ENCODE data around the gene B4GALNT1.
A peak's percentile ranks its signal among the peaks of the same experiment; 100 is the strongest.

Gene B4GALNT1

DNA sequence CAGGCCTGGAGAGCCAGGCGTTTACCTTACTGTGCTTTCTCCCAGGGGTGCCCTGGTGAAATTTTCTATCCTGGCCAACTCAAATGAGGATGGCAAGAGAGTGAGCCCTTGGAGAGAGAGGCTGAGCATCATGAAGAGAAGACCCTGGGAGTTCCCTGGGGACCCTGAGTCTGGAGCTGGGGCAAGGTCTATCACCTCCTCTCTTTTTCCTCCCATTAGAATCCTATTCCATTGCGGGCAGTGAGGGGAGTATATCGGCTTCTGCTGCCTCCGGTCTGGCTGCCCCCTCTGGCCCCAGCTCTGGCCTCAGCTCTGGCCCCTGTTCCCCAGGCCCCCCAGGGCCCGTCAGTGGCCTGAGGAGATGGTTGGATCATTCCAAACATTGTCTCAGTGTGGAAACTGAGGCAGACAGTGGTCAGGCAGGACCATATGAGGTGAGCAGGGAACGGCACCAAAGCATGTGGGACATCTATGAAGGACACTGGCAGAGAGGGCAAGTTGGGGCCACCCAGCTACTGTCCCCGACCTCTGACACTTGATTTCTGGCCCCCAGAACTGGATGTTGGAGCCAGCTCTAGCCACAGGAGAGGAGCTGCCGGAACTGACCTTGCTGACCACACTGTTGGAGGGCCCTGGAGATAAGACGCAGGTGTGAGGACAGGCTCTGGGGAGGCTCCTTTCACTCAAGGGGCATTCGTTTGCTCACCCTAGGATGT lies 20.1 kb downstream of the B4GALNT1 start:
- Mint-ChIP-seq H3K4me1 (peaks cover 11% of the 10 kb centered on the region), H3K27me3 (peaks cover 96% of the 10 kb centered on the region), H3K4me3 (no peak overlapping the region), H3K36me3 (peaks cover 2% of the 10 kb centered on the region), H3K9me3 (no peaks in the 10 kb centered on the region), H3K27ac (no peak overlapping the region)
- no peak for DNase-seq
- CTCF ChIA-PET, result interaction anchor here (2.0 to 3.9 kb wide), 3 partner anchors 14 to 28 kb away, joined by 6 to 21 read pairs (median 7); no protein-coding TSS in a partner anchor

DNA sequence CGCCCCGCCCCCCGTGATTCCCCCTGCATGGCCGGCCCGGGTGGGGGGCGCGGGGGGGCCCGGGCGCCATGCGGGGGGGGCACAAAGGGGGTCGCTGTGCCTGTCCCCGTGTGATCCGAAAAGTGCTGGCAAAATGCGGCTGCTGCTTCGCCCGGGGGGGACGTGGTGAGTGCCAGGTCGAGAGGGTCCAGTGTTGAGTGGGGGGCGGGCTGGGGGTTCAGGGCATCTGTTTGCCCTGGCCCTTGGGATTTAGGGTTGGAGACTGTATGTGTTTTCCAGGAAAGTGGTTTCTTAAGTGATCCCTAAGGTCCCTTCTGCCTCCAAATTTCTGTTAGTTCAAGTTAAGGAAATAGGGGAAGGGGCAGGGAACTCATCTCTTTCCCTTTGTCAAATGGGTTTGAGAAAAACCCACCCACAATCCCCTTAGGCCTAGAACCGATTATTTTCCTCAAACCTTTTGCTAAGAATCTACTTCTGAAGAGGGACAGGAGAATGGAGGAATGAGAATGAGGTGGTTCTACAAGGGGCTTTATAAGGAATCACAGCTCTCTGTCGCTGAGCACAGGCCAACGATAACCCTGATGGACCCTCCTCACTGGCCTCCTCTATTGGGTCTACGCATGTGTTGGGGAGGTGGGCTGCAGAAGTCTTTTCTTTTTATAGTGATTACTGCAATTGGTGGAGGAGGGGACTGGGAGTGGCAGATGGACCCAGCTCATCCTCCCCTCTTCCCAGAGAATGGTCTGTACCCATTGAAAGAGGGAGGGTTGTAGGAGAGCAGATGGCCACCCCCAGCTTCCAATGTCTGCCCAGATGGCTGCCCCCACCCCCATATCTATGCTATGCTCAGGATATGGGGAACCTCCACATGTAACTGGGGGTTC lies 20.9 kb downstream of the B4GALNT1 start:
- peak overlapping the region; percentile 56 for H3K4me3 Mint-ChIP-seq
- H3K36me3 Mint-ChIP-seq, result peaks cover 2% of the 10 kb centered on the region
- H3K4me1 Mint-ChIP-seq, result peaks cover 11% of the 10 kb centered on the region
- no peaks in the 10 kb centered on the region for H3K9me3 Mint-ChIP-seq
- H3K27me3 Mint-ChIP-seq, result peaks cover 88% of the 10 kb centered on the region
- CTCF ChIA-PET, result interaction anchor here (1.7 kb wide), 1 partner anchor 9 kb away, joined by 5 read pairs; no protein-coding TSS in a partner anchor
- peak; percentile 12 for DNase-seq
- H3K27ac Mint-ChIP-seq, result no peak overlapping the region

DNA sequence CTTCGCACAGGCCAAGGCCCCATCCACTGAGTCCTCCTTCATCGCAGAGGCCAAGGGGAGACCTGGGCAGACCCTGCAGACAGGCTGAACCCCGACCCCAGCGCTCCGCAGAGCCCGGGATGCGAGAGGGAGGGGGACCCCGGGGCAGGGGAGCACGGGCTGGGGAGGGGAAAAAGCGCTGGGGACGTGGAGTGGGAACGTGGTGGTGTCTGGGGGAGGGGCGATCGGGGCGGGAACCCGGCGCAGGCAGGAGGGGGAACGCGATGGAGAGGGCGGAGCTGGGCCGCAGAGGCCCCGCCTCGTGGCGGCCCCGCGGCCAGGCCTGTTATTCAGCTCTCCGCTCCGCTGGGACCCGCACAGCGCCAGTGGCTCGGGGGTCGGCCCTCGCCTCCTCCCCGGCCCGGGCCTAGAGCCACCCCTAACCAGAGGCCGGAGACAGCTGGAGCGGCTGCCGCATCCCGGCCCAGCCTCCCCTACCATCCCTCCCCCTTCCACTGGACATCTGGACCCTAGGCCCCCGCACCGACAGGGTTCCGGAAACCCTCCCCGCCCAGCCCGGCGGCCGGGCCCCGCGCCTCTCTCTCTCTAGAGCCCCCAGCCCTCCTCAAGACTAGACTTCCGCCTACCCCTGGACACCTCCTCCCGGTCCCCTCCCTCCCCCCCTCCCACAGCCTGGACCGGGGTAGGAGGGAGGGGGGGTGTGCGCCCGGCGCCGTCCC lies 21.7 kb downstream of the B4GALNT1 start, which contains the start of gene ARHGEF25:
Gene ARHGEF25, plus strand, starts transcription at position 328 of the 719 bp plus-strand sequence. CDS start 460 bp downstream, outside the sequence.
- Mint-ChIP-seq H3K4me3 (peak within 1 kb of the TSS; percentile 60), H3K36me3 (peaks cover 2% of the 10 kb centered on the region)
- CTCF ChIA-PET, result interaction anchor here (1.7 to 2.2 kb wide), 2 partner anchors 10 to 16 kb away, joined by 5 to 7 read pairs; no protein-coding TSS in a partner anchor

DNA sequence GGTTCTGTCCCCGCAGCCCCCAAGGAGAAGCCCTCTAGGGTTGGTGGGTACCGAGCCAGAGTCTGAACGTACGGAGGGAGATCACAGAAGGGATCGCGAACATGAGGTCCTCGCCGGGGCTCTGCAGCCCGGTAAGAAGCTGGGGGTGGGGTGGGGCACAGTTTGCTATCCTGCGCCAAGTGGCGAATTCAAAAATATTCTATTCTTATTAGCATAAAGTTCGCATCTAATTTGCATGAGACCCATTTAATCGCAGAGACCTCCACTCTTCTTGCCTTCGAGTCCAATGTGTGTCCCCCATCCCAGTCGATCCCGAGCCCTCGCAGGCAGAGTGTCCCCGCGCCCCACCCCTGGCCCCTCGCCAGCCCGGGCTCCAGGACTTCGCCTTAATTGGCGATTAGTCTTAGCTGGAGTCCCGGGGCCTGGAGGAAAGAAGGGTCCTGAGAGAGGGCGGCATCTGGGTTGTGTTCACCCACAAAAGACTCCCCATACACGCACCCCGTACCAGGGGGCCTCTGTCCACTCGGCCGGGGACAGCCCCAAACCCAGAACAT lies 22.4 kb downstream of the B4GALNT1 start:
- peaks cover 80% of the 10 kb centered on the region for H3K27me3 Mint-ChIP-seq
- H3K4me3 Mint-ChIP-seq, result peak overlapping the region; percentile 60
- H3K4me1 Mint-ChIP-seq, result peaks cover 14% of the 10 kb centered on the region
- DNase-seq, result no peak
- no peaks in the 10 kb centered on the region for H3K9me3 Mint-ChIP-seq
- peaks cover 2% of the 10 kb centered on the region for H3K36me3 Mint-ChIP-seq
- CTCF ChIA-PET, result interaction anchor here (1.7 to 2.2 kb wide), 2 partner anchors 10 to 17 kb away, joined by 5 to 7 read pairs; no protein-coding TSS in a partner anchor
- H3K27ac Mint-ChIP-seq, result no peak overlapping the region

More for the DNA sequence above, 21.7 kb downstream of the B4GALNT1 start, which contains the start of gene ARHGEF25:
- Mint-ChIP-seq H3K27me3 (peaks cover 80% of the 10 kb centered on the region), H3K4me1 (peaks cover 11% of the 10 kb centered on the region), H3K27ac (no peak within 1 kb of the TSS), H3K9me3 (no peaks in the 10 kb centered on the region)
- DNase-seq, result peak; percentile 66

DNA sequence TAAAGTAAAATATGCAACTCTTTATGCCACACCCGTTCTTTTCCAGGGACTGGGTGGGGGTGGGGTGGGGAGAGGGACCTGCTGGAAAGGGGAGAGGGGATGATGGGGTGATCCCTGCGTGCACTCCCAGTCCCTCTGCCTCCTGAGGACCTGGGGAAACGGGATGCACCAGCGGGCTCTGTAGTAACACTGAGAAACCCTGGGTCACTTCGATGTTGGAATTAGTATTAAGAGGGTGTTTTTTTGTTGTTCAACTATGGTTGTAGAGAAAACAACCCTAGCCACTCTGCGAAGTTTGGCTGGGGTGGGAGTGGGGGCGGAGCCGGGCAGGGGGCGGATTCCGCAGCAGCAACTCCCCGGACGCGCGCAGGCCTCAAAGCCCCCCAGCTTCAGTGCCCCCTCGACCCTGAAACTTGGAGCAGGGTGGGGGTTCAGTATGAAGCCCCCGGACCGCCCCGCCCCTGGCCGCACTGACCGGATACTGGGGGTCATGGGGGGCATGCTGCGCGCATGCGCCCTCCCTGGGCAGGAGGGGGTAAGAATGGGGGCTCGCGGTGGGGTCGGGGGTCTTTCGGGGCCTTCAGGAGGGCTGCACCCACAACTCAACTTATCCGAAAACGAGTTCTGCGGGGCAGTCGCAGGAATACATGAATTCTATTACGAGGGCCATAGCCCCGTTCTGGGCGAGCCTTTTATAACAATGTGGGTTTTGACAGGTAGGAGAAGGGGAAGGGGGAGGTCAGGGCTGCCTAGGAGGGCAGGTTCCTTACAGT lies 23.0 kb downstream of the B4GALNT1 start:
- Mint-ChIP-seq H3K27ac (no peak overlapping the region), H3K36me3 (peaks cover 2% of the 10 kb centered on the region), H3K9me3 (no peaks in the 10 kb centered on the region), H3K27me3 (peaks cover 80% of the 10 kb centered on the region), H3K4me3 (peak overlapping the region; percentile 60), H3K4me1 (peaks cover 19% of the 10 kb centered on the region)
- DNase-seq, result no peak
- CTCF ChIA-PET, result interaction anchor here (1.7 to 2.2 kb wide), 2 partner anchors 11 to 18 kb away, joined by 5 to 7 read pairs; no protein-coding TSS in a partner anchor

DNA sequence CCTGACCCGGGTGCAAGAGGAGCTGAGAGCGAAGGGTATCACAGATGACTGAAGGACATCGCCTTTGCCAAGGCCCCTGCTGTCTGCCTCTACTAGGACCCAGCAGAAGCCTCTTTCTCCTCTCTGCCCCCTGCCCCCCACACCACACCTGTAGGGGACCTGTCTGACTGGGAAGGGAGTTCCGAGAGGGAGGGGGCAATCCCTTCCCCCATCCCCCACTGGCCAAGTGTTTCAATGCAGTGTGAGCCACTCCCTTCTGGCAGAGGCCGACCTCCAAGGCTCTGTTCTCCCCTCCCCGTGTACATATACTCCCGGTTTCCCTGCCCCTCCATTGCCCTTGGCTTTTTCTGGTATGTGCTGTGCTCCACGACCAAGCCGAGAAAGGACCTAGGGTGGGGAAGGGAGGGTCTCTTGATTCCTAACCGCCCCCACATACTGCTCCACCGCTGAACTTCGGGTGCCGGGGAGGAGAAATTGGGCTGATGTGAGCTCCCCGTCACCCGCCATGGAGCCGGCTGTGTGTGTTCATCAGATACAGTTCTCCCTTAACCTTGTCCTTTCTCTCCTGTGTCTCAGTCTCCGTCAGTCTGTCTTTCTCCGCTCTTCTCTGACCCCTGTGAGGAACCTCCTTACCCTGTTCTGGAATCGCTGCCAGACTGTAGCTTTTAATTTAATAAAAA lies 23.8 kb downstream of the B4GALNT1 start:
- Mint-ChIP-seq H3K27ac (no peak overlapping the region), H3K4me3 (no peak overlapping the region), H3K4me1 (peaks cover 24% of the 10 kb centered on the region), H3K36me3 (peaks cover 2% of the 10 kb centered on the region), H3K27me3 (peaks cover 73% of the 10 kb centered on the region), H3K9me3 (no peaks in the 10 kb centered on the region)
- CTCF ChIA-PET, result interaction anchor here (1.1 to 2.6 kb wide), 4 partner anchors 11 to 39 kb away, joined by 3 to 9 read pairs (median 6); no protein-coding TSS in a partner anchor
- DNase-seq, result no peak

DNA sequence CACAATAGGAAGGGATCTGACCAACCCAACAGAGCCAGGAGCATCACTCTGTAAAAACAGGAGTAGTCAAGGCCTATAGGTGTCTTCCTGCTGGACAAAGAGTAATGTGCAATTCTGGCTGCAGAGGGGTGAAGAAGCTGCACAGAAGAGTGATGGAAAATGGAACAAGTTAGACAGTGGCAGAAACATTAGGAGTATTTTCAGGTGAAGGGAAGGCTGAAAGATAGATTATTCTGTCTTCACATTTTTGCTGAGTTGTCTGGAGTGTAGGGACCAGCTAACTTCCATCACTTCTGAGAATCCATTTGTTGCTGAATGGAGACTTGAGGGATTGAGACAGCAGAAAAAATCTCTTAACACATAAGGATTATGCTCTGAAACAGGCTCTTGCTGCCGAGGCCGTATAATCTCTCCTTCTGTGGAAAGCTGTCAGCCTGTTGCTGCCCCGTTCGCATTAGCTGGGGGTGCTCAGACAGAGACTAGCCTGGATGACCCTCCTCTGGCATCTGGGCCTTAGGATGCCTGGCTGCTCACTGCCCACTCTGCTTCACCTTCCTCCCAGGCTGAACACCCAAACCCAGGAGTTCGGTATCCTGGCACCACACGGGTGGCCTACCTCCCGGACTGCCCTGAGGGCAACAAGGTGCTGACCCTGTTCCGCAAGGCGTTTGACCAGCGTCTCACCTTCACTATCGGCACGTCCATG lies 24.9 kb downstream of the B4GALNT1 start:
- Mint-ChIP-seq H3K27me3 (peaks cover 62% of the 10 kb centered on the region), H3K4me3 (no peak overlapping the region), H3K4me1 (peaks cover 33% of the 10 kb centered on the region), H3K27ac (no peak overlapping the region), H3K36me3 (peaks cover 2% of the 10 kb centered on the region), H3K9me3 (no peaks in the 10 kb centered on the region)
- DNase-seq, result no peak
- CTCF ChIA-PET, result interaction anchor here (1.1 to 2.6 kb wide), 4 partner anchors 12 to 38 kb away, joined by 3 to 9 read pairs (median 6); no protein-coding TSS in a partner anchor

DNA sequence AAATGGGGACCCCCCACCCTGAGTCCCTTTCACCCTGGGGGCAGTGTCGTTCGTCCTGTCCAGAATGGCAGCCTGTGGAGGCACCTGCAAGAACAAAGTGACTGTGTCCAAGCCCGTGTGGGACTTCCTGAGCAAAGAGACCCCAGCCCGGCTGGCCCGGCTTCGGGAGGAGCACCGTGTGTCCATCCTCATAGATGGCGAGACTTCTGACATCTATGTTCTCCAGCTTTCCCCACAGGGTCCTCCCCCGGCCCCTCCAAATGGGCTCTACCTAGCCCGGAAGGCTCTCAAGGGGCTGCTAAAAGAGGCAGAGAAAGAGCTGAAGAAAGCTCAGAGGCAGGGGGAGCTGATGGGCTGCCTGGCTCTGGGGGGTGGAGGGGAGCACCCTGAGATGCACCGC lies 26.2 kb downstream of the B4GALNT1 start:
- Mint-ChIP-seq H3K4me3 (no peak overlapping the region), H3K27ac (no peak overlapping the region), H3K36me3 (peaks cover 9% of the 10 kb centered on the region), H3K4me1 (peaks cover 30% of the 10 kb centered on the region), H3K27me3 (peaks cover 49% of the 10 kb centered on the region), H3K9me3 (no peaks in the 10 kb centered on the region)
- DNase-seq, result no peak
- CTCF ChIA-PET, result interaction anchor here (1.9 to 2.6 kb wide), 3 partner anchors 14 to 26 kb away, joined by 5 to 7 read pairs (median 6); partner anchors contain the start of gene B4GALNT1

DNA sequence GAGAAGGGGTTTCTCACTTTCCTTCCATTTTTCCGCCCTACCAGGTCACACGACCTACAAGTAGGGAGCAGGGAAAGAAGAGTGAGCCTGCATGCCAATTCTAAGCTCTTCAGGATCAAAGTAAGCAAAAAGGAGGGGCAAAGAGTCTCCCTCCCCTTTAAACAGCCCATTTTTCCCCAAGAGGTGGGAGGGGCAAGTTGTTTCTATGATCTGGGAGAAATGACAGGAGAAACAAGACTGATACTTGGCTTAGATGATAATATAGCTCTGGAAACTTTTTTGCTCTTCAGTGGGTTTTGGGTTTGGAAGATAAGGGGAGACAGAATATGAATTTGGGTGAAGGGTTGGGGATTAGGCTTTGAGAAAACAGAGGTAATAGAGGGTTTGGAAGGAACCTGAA lies 26.6 kb downstream of the B4GALNT1 start:
- Mint-ChIP-seq H3K36me3 (peaks cover 13% of the 10 kb centered on the region), H3K9me3 (no peaks in the 10 kb centered on the region), H3K4me3 (no peak overlapping the region), H3K4me1 (peaks cover 30% of the 10 kb centered on the region), H3K27me3 (peaks cover 45% of the 10 kb centered on the region), H3K27ac (no peak overlapping the region)
- CTCF ChIA-PET, result interaction anchor here (1.9 to 2.4 kb wide), 2 partner anchors 16 to 27 kb away, joined by 5 to 7 read pairs; partner anchors contain the start of gene B4GALNT1
- no peak for DNase-seq

DNA sequence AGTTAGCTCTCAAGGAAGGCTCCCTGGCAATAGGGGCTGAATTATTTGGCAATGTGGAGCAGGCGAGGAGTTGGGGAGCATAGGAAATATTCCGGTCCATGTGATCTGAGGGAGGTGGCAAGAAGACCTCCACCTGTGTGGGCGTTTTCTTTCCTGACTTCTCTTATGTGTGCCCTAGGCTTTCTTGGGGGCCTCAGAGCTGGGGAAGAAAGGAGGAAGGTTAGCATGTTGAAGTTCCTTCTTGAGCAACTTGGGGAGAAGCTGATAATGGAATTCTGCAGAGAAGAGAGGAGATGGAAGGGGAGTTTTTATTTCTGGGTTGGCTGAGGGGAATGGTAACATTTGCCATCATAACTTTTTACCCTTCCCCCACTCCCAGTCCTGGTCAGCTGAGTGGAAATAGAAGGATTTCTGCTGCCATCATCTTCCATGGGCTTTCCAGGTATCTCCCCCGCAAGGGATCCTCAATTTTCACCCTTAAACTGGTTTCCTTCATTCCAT lies 27.1 kb downstream of the B4GALNT1 start:
- CTCF ChIA-PET, result interaction anchor here (1.5 to 2.4 kb wide), 3 partner anchors 17 to 27 kb away, joined by 5 to 7 read pairs (median 6); partner anchors contain the start of gene B4GALNT1
- no peak overlapping the region for H3K27ac Mint-ChIP-seq
- peaks cover 19% of the 10 kb centered on the region for H3K36me3 Mint-ChIP-seq
- H3K9me3 Mint-ChIP-seq, result no peaks in the 10 kb centered on the region
- peak overlapping the region; percentile 77 for H3K4me3 Mint-ChIP-seq
- no peak for DNase-seq
- H3K4me1 Mint-ChIP-seq, result peaks cover 29% of the 10 kb centered on the region
- H3K27me3 Mint-ChIP-seq, result peaks cover 40% of the 10 kb centered on the region

DNA sequence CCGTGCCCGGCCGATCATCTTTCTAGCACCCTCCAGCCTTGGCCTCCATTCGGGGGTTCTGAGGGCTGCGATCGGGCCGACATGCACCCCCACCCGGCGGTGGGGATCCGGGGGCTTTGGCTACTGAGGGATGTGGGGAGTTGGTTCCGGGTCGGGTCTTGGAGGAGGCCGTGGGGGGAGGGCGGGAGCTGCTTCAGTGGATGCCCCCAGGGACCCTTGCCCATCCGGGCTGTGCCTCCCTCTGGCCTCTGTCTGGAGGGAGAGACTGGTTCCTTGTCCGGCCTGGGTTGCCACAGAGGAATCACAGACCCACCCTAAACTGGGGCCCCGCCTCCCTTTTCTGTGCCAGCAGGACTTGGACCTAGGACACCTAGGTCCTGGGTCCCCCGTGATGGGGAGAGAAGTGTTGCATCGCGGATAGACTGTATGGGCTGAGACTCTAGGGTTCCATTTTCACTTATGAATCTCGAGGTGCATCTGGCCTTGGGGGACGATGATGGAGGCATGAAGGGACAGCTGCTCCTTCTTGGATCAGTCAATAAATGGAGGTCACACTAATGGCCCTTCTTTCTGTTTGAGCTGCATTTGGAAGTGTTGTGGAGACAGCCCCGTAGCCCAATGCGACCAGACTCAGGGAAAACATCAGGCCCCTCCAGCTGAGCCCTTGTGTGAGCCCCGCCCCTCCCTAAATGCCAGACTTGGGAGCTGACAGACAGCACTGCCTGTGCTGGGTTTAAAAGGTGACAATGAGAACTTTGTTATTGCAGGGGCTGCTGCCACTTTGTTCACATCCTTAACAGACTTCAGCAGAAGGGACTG lies 27.8 kb downstream of the B4GALNT1 start:
- Mint-ChIP-seq H3K27me3 (peaks cover 33% of the 10 kb centered on the region), H3K4me3 (peak overlapping the region; percentile 77), H3K9me3 (no peaks in the 10 kb centered on the region), H3K4me1 (peaks cover 22% of the 10 kb centered on the region), H3K36me3 (peaks cover 20% of the 10 kb centered on the region), H3K27ac (peak overlapping the region; percentile 79)
- CTCF ChIA-PET, result interaction anchor here (1.5 to 1.9 kb wide), 2 partner anchors 21 to 28 kb away, joined by 6 to 7 read pairs; partner anchors contain the start of gene B4GALNT1
- DNase-seq, result no peak

All from activated naive CD4-positive, alpha-beta T cell treated with anti-CD3 and anti-CD28 coated beads, Interleukin-2, amount 10 ng/mL, durations not matched to agents 7 days and 5 days (primary cell).